Fibroblast of skin of right quadriceps (primary cell): ENCODE results near the gene TTYH1.
"Not testable (repeated sequence)": the region's sequence is repeated elsewhere in the genome, so short reads cannot be mapped to it uniquely, and the experiment has no call there.

Source experiments
- DNase-seq: peaks from one replicate; pipeline ENCODE4 v3.0.0-alpha.2; 2013

TTYH1 gene

GRCh38 chr19:54461613-54462012 lies 46.3 kb downstream of the TTYH1 start:
- DNase-seq: no peak

- no peak for DNase-seq
Measured at GRCh38 chr19:54462047-54462654, 46.9 kb downstream of the TTYH1 start.

- DNase-seq: peak; percentile 79
Measured at GRCh38 chr19:54462655-54463530, 47.6 kb downstream of the TTYH1 start.

GRCh38 chr19:54463531-54464043 lies 48.3 kb downstream of the TTYH1 start, which contains the start of gene LENG9:
TSS of gene LENG9 (minus strand) at chr19:54463778. CDS start at chr19:54463526, 252 bp downstream.
- DNase-seq: peak; percentile 99

- DNase-seq: peak; percentile 78
Measured at GRCh38 chr19:54464044-54464629, 48.9 kb downstream of the TTYH1 start.

GRCh38 chr19:54464630-54465425 lies 49.6 kb downstream of the TTYH1 start:
- peak; percentile 82 for DNase-seq

- DNase-seq: no peak
Measured at GRCh38 chr19:54465426-54466109, 50.3 kb downstream of the TTYH1 start.

GRCh38 chr19:54466110-54466480 lies 50.8 kb downstream of the TTYH1 start:
- not testable (repeated sequence) for DNase-seq

- DNase-seq: no peak
Measured at GRCh38 chr19:54469496-54469934, 54.3 kb downstream of the TTYH1 start.

GRCh38 chr19:54470276-54470887 lies 55.1 kb downstream of the TTYH1 start:
- DNase-seq: no peak

GRCh38 chr19:54470991-54471782 lies 55.9 kb downstream of the TTYH1 start:
- DNase-seq: no peak

- DNase-seq: peak; percentile 94
Measured at GRCh38 chr19:54473071-54473891, 58.0 kb downstream of the TTYH1 start, which contains the start of gene CDC42EP5. TSS of gene CDC42EP5 (minus strand) at chr19:54473296. CDS start at chr19:54465547, 7,749 bp downstream.

- DNase-seq: no peak
Measured at GRCh38 chr19:54473892-54474372, 58.7 kb downstream of the TTYH1 start.

GRCh38 chr19:54475706-54476105 lies 60.4 kb downstream of the TTYH1 start:
- no peak for DNase-seq

GRCh38 chr19:54477650-54478049 lies 62.4 kb downstream of the TTYH1 start:
- no peak for DNase-seq

GRCh38 chr19:54478677-54479266 lies 63.5 kb downstream of the TTYH1 start:
- peak; percentile 49 for DNase-seq

- DNase-seq: no peak
Measured at GRCh38 chr19:54480051-54480450, 64.8 kb downstream of the TTYH1 start.

- peak; percentile 42 for DNase-seq
Measured at GRCh38 chr19:54481326-54481930, 66.2 kb downstream of the TTYH1 start.

- DNase-seq: no peak
Measured at GRCh38 chr19:54482889-54483288, 67.6 kb downstream of the TTYH1 start.
